ENCODE results near the gene CDH5.

- TF ChIP-seq POLR2A (IDR thresholded peaks at IDR 0.05; ENCODE audit: low read depth, low read length) (no peak), POLR2AphosphoS5 (IDR thresholded peaks at IDR 0.05; ENCODE audit: low read depth, low read length) (no peak), TAF1 (IDR thresholded peaks at IDR 0.05; ENCODE audit: borderline replicate concordance, low read depth, low read length) (no peak)
Measured at GRCh38 chr16:66418165-66418962, 51.9 kb downstream of the CDH5 start.
